WTC11 (cell line): ENCODE measurements around the gene ARFIP1.

Experiments
- ATF2 ChIP-seq: sonication (generic); formaldehyde crosslinking; IDR thresholded peaks from 2 replicates; pipeline ENCODE4 v1.8.1; 2022; ENCODE audit warnings: low read depth, missing genetic modification reagents, borderline replicate concordance
- ATF3 ChIP-seq: sonication (generic); formaldehyde crosslinking; conservative IDR thresholded peaks from 2 replicates; pipeline ENCODE4 v1.8.1; 2022; ENCODE audit warnings: mild to moderate bottlenecking, missing genetic modification reagents
- CTCF ChIP-seq: fragments of 200-600 bp; IDR thresholded peaks from 2 replicates; pipeline ENCODE4 v1.8.0; 2022; ENCODE audit warnings: antibody characterized with exemption
- FOXP1 ChIP-seq: sonication (generic); formaldehyde crosslinking; IDR thresholded peaks from 2 replicates; pipeline ENCODE4 v1.8.0; 2022; ENCODE audit warnings: missing genetic modification reagents, mild to moderate bottlenecking, moderate library complexity, borderline replicate concordance
- GABPB1 ChIP-seq: sonication (generic); formaldehyde crosslinking; IDR thresholded peaks from 2 replicates; pipeline ENCODE4 v1.8.1; 2023; ENCODE audit warnings: mild to moderate bottlenecking, missing genetic modification reagents
- ZBTB43 ChIP-seq: sonication (generic); formaldehyde crosslinking; IDR thresholded peaks from 2 replicates; pipeline ENCODE4 v1.8.1; 2023; ENCODE audit warnings: mild to moderate bottlenecking, missing genetic modification reagents
- ZNF121 ChIP-seq: sonication (generic); formaldehyde crosslinking; IDR thresholded peaks from 2 replicates; pipeline ENCODE4 v1.8.0; 2023; ENCODE audit warnings: missing genetic modification reagents
- ZNF416 ChIP-seq: fragments of 250-450 bp; sonication (Bioruptor Pico); IDR thresholded peaks from 2 replicates; pipeline ENCODE4 v1.9.0; 2021; ENCODE audit warnings: mild to moderate bottlenecking, inconsistent platforms

- TF ChIP-seq FOXP1 (CRISPR knock-in tag) (no peak), ATF3 (CRISPR knock-in tag) (no peak), ZNF416 (CRISPR knock-in tag) (no peak), ZBTB43 (CRISPR knock-in tag) (no peak), ATF2 (CRISPR knock-in tag) (no peak), CTCF (no peak), ZNF121 (CRISPR knock-in tag) (no peak), GABPB1 (CRISPR knock-in tag) (no peak)
Observed at GRCh38 chr4:152810715-152811287, 31.0 kb downstream of the ARFIP1 start.
